HCT116 (cell line): ENCODE results near the gene CUX1. TPM values are rescaled to one million over a fixed set of nuclear protein-coding genes. Genes with fewer than 3 reads are reported as not detected.
A peak's percentile ranks its signal among the peaks of the same experiment; 100 is the strongest.

Experiments used
- ATAC-seq: fragments of 200-7000 bp; cut with Tn5 transposase; 2 replicates; pipeline ENCODE4 v1.9.1; 2020; ENCODE audit warnings: mild to moderate bottlenecking, moderate library complexity
- BruUV-seq: library from RNA; stranded (reverse); fragments of 400-500 nt; replicated peaks from 2 replicates; lab custom pipeline; 2021; lab: Mats Ljungman, UMichigan
- CTCF ChIA-PET: fragments of 300-600 bp; sonication (Branson Sonifier 250); formaldehyde crosslinking; loops from one replicate; lab custom pipeline; 2021; ENCODE audit warnings: antibody characterized with exemption; lab: Charles Lee
- POLR2A ChIA-PET: fragments of 300-600, 350-600 bp; sonication (Branson Sonifier 250); formaldehyde crosslinking; loops from one replicate; lab custom pipeline; 2021; ENCODE audit warnings: antibody characterized with exemption; lab: Charles Lee
- RAD21 ChIA-PET, 2 experiments: fragments of 300-600 bp; sonication (Branson Sonifier 250); formaldehyde crosslinking; loops; one replicate each; lab custom pipeline; 2023; ENCODE audit warnings: low total read pairs in 2 of 2; ENCODE audit not compliant: uncharacterized antibody in 2 of 2, unreplicated experiment in 2 of 2, low non-redundant PET in 1 of 2; lab: Charles Lee
- DNase-seq: peaks from one replicate; pipeline ENCODE4 v3.0.0-alpha.2; 2010; ENCODE audit warnings: low read depth, low spot score
- H2AFZ ChIP-seq: fragments of 200-600 bp; shearing (Covaris generic), sonication (generic); 2 replicates; pipeline ENCODE4 v1.6.1; 2017; ENCODE audit warnings: low read depth, mixed run types, mixed read lengths, antibody characterized with exemption, low read length; ENCODE audit not compliant: poor library complexity, severe bottlenecking
- H3K27ac ChIP-seq: 2 replicates; pipeline ENCODE4 v1.5.1; 2012; ENCODE audit warnings: low read depth, low read length
- H3K27me3 ChIP-seq: fragments of 200-600 bp; sonication (generic); 2 replicates; pipeline ENCODE4 v1.6.1; 2016; ENCODE audit warnings: mixed run types, low read length, mixed read lengths; ENCODE audit not compliant: insufficient read depth
- H3K36me3 ChIP-seq, 2 experiments: fragments of 200-500 bp in 1 of 2; fragments of 200-600 bp in 1 of 2; sonication (Bioruptor generic) in 1 of 2; sonication (generic) in 1 of 2; 2 replicates each; pipeline versions ENCODE4 v1.5.1 to v1.6.1; 2014 to 2016; ENCODE audit warnings: low read length in 2 of 2, inconsistent platforms in 1 of 2, mixed read lengths in 1 of 2, mixed run types in 1 of 2; ENCODE audit not compliant: insufficient read depth in 2 of 2, control insufficient read depth in 1 of 2
- H3K4me1 ChIP-seq, 2 experiments: fragments of 200-600 bp in 1 of 2; sonication (generic) in 1 of 2; 2 replicates each; pipeline versions ENCODE4 v1.5.1 to v1.6.1; 2012 to 2017; ENCODE audit warnings: low read length in 2 of 2, inconsistent platforms in 1 of 2, mild to moderate bottlenecking in 1 of 2, mixed read lengths in 1 of 2, mixed run types in 1 of 2, moderate library complexity in 1 of 2; ENCODE audit not compliant: insufficient read depth in 2 of 2, control insufficient read depth in 1 of 2
- H3K4me2 ChIP-seq: fragments of 200-600 bp; sonication (generic); 2 replicates; pipeline ENCODE4 v1.6.1; 2017; ENCODE audit warnings: mixed run types, low read length, mixed read lengths
- H3K4me3 ChIP-seq, 2 experiments: fragments of 200-600 bp in 1 of 2; sonication (generic) in 1 of 2; replicated peaks in 1 of 2; 2 replicates each; pipeline ENCODE4 v1.5.1; 2011 to 2016; ENCODE audit warnings: low read length in 2 of 2, control low read depth in 1 of 2, low read depth in 1 of 2, mild to moderate bottlenecking in 1 of 2, mixed read lengths in 1 of 2, mixed run types in 1 of 2
- H3K79me2 ChIP-seq: fragments of 200-600 bp; sonication (generic); 2 replicates; pipeline ENCODE4 v1.6.1; 2017; ENCODE audit warnings: mild to moderate bottlenecking, mixed run types, low read length, moderate library complexity, mixed read lengths; ENCODE audit not compliant: insufficient read depth
- H3K9ac ChIP-seq: fragments of 200-600 bp; sonication (generic); 2 replicates; pipeline ENCODE4 v1.6.1; 2016; ENCODE audit warnings: low read length, mixed read lengths
- H3K9me2 ChIP-seq: fragments of 200-600 bp; sonication (generic), shearing (Covaris generic); 2 replicates; pipeline ENCODE4 v1.6.1; 2017; ENCODE audit warnings: mixed run types, mild to moderate bottlenecking, moderate library complexity; ENCODE audit not compliant: insufficient read depth
- H3K9me3 ChIP-seq, 2 experiments: fragments of 200-500 bp in 1 of 2; fragments of 200-600 bp in 1 of 2; sonication (Bioruptor generic) in 1 of 2; sonication (generic) in 1 of 2; 2 replicates each; pipeline ENCODE4 v1.6.1; 2014 to 2017; ENCODE audit warnings: low read length in 2 of 2, mixed read lengths in 2 of 2, inconsistent platforms in 1 of 2, low read depth in 1 of 2, mild to moderate bottlenecking in 1 of 2, mixed run types in 1 of 2, moderate library complexity in 1 of 2; ENCODE audit not compliant: control insufficient read depth in 1 of 2, insufficient read depth in 1 of 2
- H4K20me1 ChIP-seq: fragments of 200-600 bp; sonication (generic), shearing (Covaris generic); 2 replicates; pipeline ENCODE4 v1.6.1; 2017; ENCODE audit warnings: mixed run types, mild to moderate bottlenecking, moderate library complexity; ENCODE audit not compliant: insufficient read depth
- CBX3 ChIP-seq: IDR thresholded peaks from 2 replicates; pipeline ENCODE4 v1.6.1; 2012; ENCODE audit warnings: low read depth
- CEBPB ChIP-seq: IDR thresholded peaks from 2 replicates; pipeline ENCODE4 v1.6.1; 2012; ENCODE audit warnings: low read depth
- CTCF ChIP-seq, 3 experiments: fragments of 200-600 bp in 1 of 3; sonication (generic) in 1 of 3; IDR thresholded peaks in 2 of 3; conservative IDR thresholded peaks in 1 of 3; 2 replicates each; pipeline ENCODE4 v1.5.1; 2012 to 2017; ENCODE audit warnings: low read depth in 2 of 3, low read length in 2 of 3, antibody characterized with exemption in 1 of 3, borderline replicate concordance in 1 of 3, control low read depth in 1 of 3, mild to moderate bottlenecking in 1 of 3, mixed read lengths in 1 of 3, mixed run types in 1 of 3, moderate library complexity in 1 of 3; ENCODE audit not compliant: insufficient read depth in 1 of 3
- EGR1 ChIP-seq: IDR thresholded peaks from 2 replicates; pipeline ENCODE4 v1.6.1; 2012; ENCODE audit warnings: low read depth
- EZH2 ChIP-seq: fragments of 200-600 bp; sonication (generic); IDR thresholded peaks from 2 replicates; pipeline ENCODE4 v1.6.1; 2017; ENCODE audit warnings: antibody characterized with exemption, mixed run types
- EZH2phosphoT487 ChIP-seq: fragments of 200-600 bp; IDR thresholded peaks from 2 replicates; pipeline ENCODE4 v1.6.1; 2018; ENCODE audit warnings: antibody characterized with exemption, borderline replicate concordance
- FOSL1 ChIP-seq: IDR thresholded peaks from 2 replicates; pipeline ENCODE4 v1.6.1; 2012; ENCODE audit warnings: low read depth
- POLR2A ChIP-seq: IDR thresholded peaks from 2 replicates; pipeline ENCODE4 v1.7.0; 2011; ENCODE audit warnings: borderline replicate concordance; ENCODE audit not compliant: insufficient read depth, insufficient read length; ENCODE audit errors: extremely low read depth
- POLR2AphosphoS5 ChIP-seq: IDR thresholded peaks from 2 replicates; pipeline ENCODE4 v1.6.1; 2011; ENCODE audit warnings: mild to moderate bottlenecking, low read depth, low read length, moderate library complexity
- SP1 ChIP-seq: IDR thresholded peaks from 2 replicates; pipeline ENCODE4 v1.6.1; 2012; ENCODE audit warnings: low read depth
- SRF ChIP-seq: IDR thresholded peaks from 2 replicates; pipeline ENCODE4 v1.6.1; 2012; ENCODE audit warnings: low read depth
- YY1 ChIP-seq: IDR thresholded peaks from 2 replicates; pipeline ENCODE4 v1.6.1; 2011; ENCODE audit warnings: low read length, low read depth, moderate library complexity, mild to moderate bottlenecking; ENCODE audit not compliant: insufficient replicate concordance; ENCODE audit errors: extremely low read depth
- ZBTB33 ChIP-seq: IDR thresholded peaks from 2 replicates; pipeline ENCODE4 v1.6.1; 2011; ENCODE audit warnings: mild to moderate bottlenecking, low read length, moderate library complexity; ENCODE audit not compliant: insufficient replicate concordance; ENCODE audit errors: extremely low read depth
- ZNF274 ChIP-seq: fragments of 200-500 bp; sonication (Bioruptor generic); IDR thresholded peaks from 2 replicates; pipeline ENCODE4 v1.6.1; 2014; ENCODE audit warnings: mild to moderate bottlenecking, low read depth, low read length, inconsistent platforms
- intact Hi-C: fragments of 100-400 bp; cut with micrococcal nuclease; formaldehyde crosslinking; loops from 2 replicates; pipeline ENCODE4 v1.10.0; 2022
- total RNA-seq: library from RNA; stranded (reverse); gene quantifications from one replicate; pipeline ENCODE4 v1.2.1, GENCODE V29; 2021; ENCODE audit not compliant: unreplicated experiment

Gene CUX1
- total RNA-seq, 1 experiment from 2014 or later, result 68.9 TPM

- Histone ChIP-seq H3K9ac (peak overlapping the region; percentile 50), H3K79me2 (peaks cover 99% of the 10 kb centered on the region), H3K4me3 (peak overlapping the region; percentile 13 to 26; a peak in 3 of 4 replicates), H3K27me3 (no peaks in the 10 kb centered on the region), H3K9me2 (no peaks in the 10 kb centered on the region), H3K9me3 (no peaks in the 10 kb centered on the region), H3K27ac (peak overlapping the region; percentile 54), H4K20me1 (no peaks in the 10 kb centered on the region), H3K4me1 (peaks cover 34 to 49% of the 10 kb centered on the region in 2 experiments), H3K36me3 (no peaks in the 10 kb centered on the region), H3K4me2 (peak overlapping the region; percentile 68), H2AFZ (no peak overlapping the region)
- no peak for DNase-seq
- peak in 1 of 3 experiments; percentile 22; a peak in 1 of 6 replicates for TF ChIP-seq CTCF (IDR thresholded peaks at IDR 0.05 in 2 of 3, conservative IDR thresholded peaks at IDR 0.05 in 1 of 3; ENCODE audit: borderline replicate concordance in 1 of 3, insufficient read depth in 1 of 3, low read depth in 2 of 3, low read length in 2 of 3)
- TF ChIP-seq EZH2, result no peak
- peak; percentile 16; the same call in 1 of the 2 replicates for ATAC-seq
- intact Hi-C loops, result no loop called here
- ChIA-PET POLR2A (interaction anchor here (0.7 to 2.0 kb wide), 2 partner anchors 13 to 282 kb away, joined by 3 to 9 read pairs; no protein-coding TSS in a partner anchor), RAD21 (interaction anchor here in 1 of 2 experiments (0.7 kb wide), 1 partner anchor 324 kb away, joined by 3 read pairs; no protein-coding TSS in a partner anchor), CTCF (interaction anchor here (0.8 to 1.3 kb wide), 4 partner anchors 10 to 328 kb away, joined by 4 to 12 read pairs (median 5); no protein-coding TSS in a partner anchor)
- BruUV-seq, result no TSS peak
Observed at GRCh38 chr7:101869901-101870290, 52.5 kb downstream of the CUX1 start.

GRCh38 chr7:101870361-101871062, 53.1 kb downstream of the CUX1 start:
- Histone ChIP-seq H3K36me3 (no peaks in the 10 kb centered on the region), H3K9me2 (no peaks in the 10 kb centered on the region), H2AFZ (no peak overlapping the region), H3K9me3 (no peaks in the 10 kb centered on the region), H3K27ac (peak overlapping the region; percentile 54), H3K27me3 (no peaks in the 10 kb centered on the region), H3K9ac (peak overlapping the region; percentile 50), H3K4me1 (peaks cover 35 to 53% of the 10 kb centered on the region in 2 experiments), H3K4me3 (peak overlapping the region; percentile 13 to 26; a peak in 3 of 4 replicates), H3K4me2 (peak overlapping the region; percentile 68), H3K79me2 (peaks cover 99% of the 10 kb centered on the region), H4K20me1 (no peaks in the 10 kb centered on the region)
- ATAC-seq, result peak; percentile 90
- POLR2A ChIA-PET, result interaction anchor here (2.0 kb wide), 1 partner anchor 12 kb away, joined by 9 read pairs; no protein-coding TSS in a partner anchor
- CTCF ChIA-PET, result interaction anchor here (0.7 to 1.3 kb wide), 6 partner anchors 9 to 328 kb away, joined by 3 to 12 read pairs (median 4); no protein-coding TSS in a partner anchor
- intact Hi-C loops, result no loop called here
- no TSS peak for BruUV-seq
- RAD21 ChIA-PET, result no interaction called here
- peak; percentile 52 for DNase-seq
- no peak for TF ChIP-seq POLR2A
- 0 out of 2 replicates have a peak, but pooled peaks have one; percentile 73 for TF ChIP-seq CEBPB
- TF ChIP-seq POLR2AphosphoS5, result no peak; the same call in 1 of the 2 replicates
- no peak for TF ChIP-seq EZH2
- TF ChIP-seq ZNF274, result no peak
- TF ChIP-seq YY1, result no peak
- no peak for TF ChIP-seq ZBTB33
- TF ChIP-seq SP1, result peak; percentile 63; the same call in 1 of the 2 replicates
- TF ChIP-seq CBX3, result 0 out of 2 replicates have a peak, but pooled peaks have one; percentile 37
- no peak for TF ChIP-seq EZH2phosphoT487
- TF ChIP-seq EGR1, result no peak
- no peak for TF ChIP-seq SRF
- no peak; the same call in 1 of the 2 replicates for TF ChIP-seq FOSL1
